ENCODE measurements around the gene TP53TG3D.
"Not testable (repeated sequence)": the region's sequence is repeated elsewhere in the genome, so short reads cannot be mapped to it uniquely, and the experiment has no call there.

DNA sequence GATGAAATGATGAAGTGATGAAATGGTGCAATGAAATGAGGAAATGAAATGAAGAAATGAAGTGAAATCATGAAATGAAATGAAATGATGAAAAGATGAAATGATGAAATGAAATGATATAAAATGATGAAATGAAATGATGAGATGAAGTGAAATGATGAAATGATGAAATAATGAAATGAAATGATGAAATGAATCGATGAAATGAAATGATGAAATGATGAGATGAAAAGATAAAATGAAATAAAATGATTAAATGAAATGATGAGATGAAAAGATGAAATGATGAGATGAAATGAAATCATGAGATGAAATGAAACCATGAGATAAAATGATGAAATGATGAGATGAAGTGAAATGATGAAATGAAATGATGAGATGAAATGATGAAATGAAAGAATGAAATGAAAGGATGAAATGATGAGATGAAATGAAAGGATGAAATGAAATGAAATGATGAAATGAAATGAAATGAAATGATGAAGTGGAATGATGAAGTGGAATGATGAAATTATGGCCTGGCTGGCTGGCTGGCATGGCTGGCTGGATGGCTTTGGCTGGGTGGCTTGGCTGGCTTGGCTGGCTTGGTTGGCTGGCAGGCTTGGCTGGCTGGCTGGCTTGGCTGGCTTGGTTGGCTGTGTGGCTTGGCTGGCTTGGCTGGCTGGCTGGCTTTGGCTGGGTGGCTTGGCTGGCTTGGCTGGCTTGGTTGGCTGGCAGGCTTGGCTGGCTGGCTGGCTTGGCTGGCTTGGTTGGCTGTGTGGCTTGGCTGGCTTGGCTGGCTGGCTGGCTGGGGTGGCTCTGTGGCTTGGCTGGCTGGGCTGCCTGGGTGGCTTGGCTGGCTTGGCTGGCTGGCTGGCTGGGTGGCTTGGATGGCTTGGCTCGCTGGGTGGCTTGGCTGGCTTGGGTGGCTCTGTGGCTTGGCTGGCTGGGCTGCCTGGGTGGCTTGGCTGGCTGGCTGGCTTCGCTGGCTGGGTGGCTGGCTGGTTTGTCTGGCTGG lies 32.0 kb downstream of the TP53TG3D start:
- TF ChIP-seq, protein P1, sequence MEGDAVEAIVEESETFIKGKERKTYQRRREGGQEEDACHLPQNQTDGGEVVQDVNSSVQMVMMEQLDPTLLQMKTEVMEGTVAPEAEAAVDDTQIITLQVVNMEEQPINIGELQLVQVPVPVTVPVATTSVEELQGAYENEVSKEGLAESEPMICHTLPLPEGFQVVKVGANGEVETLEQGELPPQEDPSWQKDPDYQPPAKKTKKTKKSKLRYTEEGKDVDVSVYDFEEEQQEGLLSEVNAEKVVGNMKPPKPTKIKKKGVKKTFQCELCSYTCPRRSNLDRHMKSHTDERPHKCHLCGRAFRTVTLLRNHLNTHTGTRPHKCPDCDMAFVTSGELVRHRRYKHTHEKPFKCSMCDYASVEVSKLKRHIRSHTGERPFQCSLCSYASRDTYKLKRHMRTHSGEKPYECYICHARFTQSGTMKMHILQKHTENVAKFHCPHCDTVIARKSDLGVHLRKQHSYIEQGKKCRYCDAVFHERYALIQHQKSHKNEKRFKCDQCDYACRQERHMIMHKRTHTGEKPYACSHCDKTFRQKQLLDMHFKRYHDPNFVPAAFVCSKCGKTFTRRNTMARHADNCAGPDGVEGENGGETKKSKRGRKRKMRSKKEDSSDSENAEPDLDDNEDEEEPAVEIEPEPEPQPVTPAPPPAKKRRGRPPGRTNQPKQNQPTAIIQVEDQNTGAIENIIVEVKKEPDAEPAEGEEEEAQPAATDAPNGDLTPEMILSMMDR (IDR thresholded peaks at IDR 0.05) = not testable (repeated sequence)
- not testable (repeated sequence) for TF ChIP-seq POLR2A, EP300 (IDR thresholded peaks at IDR 0.05)
